Right lung (tissue), 10 donors: ENCODE data around the gene C6orf132. TPM values are rescaled to one million over a fixed set of nuclear protein-coding genes. Genes with fewer than 3 reads are reported as not detected.
A peak's percentile ranks its signal among the peaks of the same experiment; 100 is the strongest.
"Not testable (repeated sequence)": the region's sequence is repeated elsewhere in the genome, so short reads cannot be mapped to it uniquely, and the experiment has no call there.

Experiments used
- DNase-seq, 2 donors: peaks; one replicate each; pipeline ENCODE4 v3.0.0-alpha.2; 2013
- long read RNA-seq, 8 donors: transcript quantifications; one replicate each; lab custom pipeline, GENCODE V29; 2026
- polyA plus RNA-seq, 5 donors: library from polyadenylated mRNA; unstranded; fragments of 120-200 nt; gene quantifications; one replicate each; pipeline versions ENCODE4 v1.2.1 to v1.2.3, GENCODE V29; 2013; ENCODE audit warnings: inconsistent platforms in 1 of 5, low replicate concordance in 1 of 5; ENCODE audit not compliant: insufficient read length in 5 of 5, insufficient read depth in 1 of 5

Gene C6orf132
- 1 to 10 TPM; 2.3 to 3.2 (median 2.9) TPM for polyA plus RNA-seq
- long read RNA-seq, donor 1: 0 reads
- long read RNA-seq, donor 2, partial matches to known transcripts: 0 of 1 reads
- long read RNA-seq, donor 2, other reads (novel, unspliced or antisense): 0 of 1 reads
- long read RNA-seq, donor 3: 0 reads
- long read RNA-seq, donor 4: 0 reads
- long read RNA-seq, donor 5: 0 reads
- long read RNA-seq, donor 6: 0 reads
- long read RNA-seq, donor 7: 0 reads
- long read RNA-seq, donor 8: 0 reads

- DNase-seq: peak; percentile 40 to 52
Measured at GRCh38 chr6:42142118-42142835, at the start of gene C6orf132. C6orf132 (minus strand) TSS chr6:42142620; CDS start chr6:42142444, 176 bp downstream.

- DNase-seq: no peak
Measured at GRCh38 chr6:42190554-42191183, 48.2 kb upstream of the C6orf132 start.

GRCh38 chr6:42188406-42188805 lies 46.0 kb upstream of the C6orf132 start:
- DNase-seq: no peak

- peak in 1 of 2 donors; percentile 23 for DNase-seq
Measured at GRCh38 chr6:42185597-42185996, 43.2 kb upstream of the C6orf132 start.

GRCh38 chr6:42184475-42184874 lies 42.1 kb upstream of the C6orf132 start:
- DNase-seq: no peak

GRCh38 chr6:42182101-42182500 lies 39.7 kb upstream of the C6orf132 start:
- no peak for DNase-seq

- DNase-seq: no peak
Measured at GRCh38 chr6:42179945-42180313, 37.5 kb upstream of the C6orf132 start.

- no peak for DNase-seq
Measured at GRCh38 chr6:42179261-42179944, 37.0 kb upstream of the C6orf132 start.

- no peak for DNase-seq
Measured at GRCh38 chr6:42177514-42178364, 35.3 kb upstream of the C6orf132 start.

- no peak for DNase-seq
Measured at GRCh38 chr6:42176981-42177380, 34.6 kb upstream of the C6orf132 start.

- no peak for DNase-seq
Measured at GRCh38 chr6:42175860-42176259, 33.4 kb upstream of the C6orf132 start.

GRCh38 chr6:42173101-42173500 lies 30.7 kb upstream of the C6orf132 start, which contains the start of gene GUCA1A:
GUCA1A (plus strand) TSS chr6:42173364; CDS start chr6:42173614, 250 bp downstream.
- DNase-seq: no peak

GRCh38 chr6:42171813-42172581 lies 29.6 kb upstream of the C6orf132 start:
- no peak for DNase-seq

- not testable (repeated sequence) for DNase-seq
Measured at GRCh38 chr6:42169780-42170179, 27.4 kb upstream of the C6orf132 start.

- DNase-seq: no peak
Measured at GRCh38 chr6:42168650-42169049, 26.2 kb upstream of the C6orf132 start.

- DNase-seq: peak; percentile 34 to 52
Measured at GRCh38 chr6:42166444-42167141, 24.2 kb upstream of the C6orf132 start.

GRCh38 chr6:42165016-42165415 lies 22.6 kb upstream of the C6orf132 start:
- DNase-seq: no peak

GRCh38 chr6:42163981-42164380 lies 21.6 kb upstream of the C6orf132 start:
- no peak for DNase-seq

- no peak for DNase-seq
Measured at GRCh38 chr6:42162812-42163211, 20.4 kb upstream of the C6orf132 start.

GRCh38 chr6:42162384-42162783 lies 20.0 kb upstream of the C6orf132 start:
- no peak for DNase-seq
